Measurements from ENCODE around the gene GBP3. TPM values are rescaled to one million over a fixed set of nuclear protein-coding genes. Genes with fewer than 3 reads are reported as not detected.

The GBP3 gene
- total RNA-seq, 1 experiment from 2014 or later = 1.2 TPM

- Histone ChIP-seq H3K4me3 (replicated peaks in 1 of 2; ENCODE audit: low read depth in 1 of 2, low read length in 2 of 2) (no peak overlapping the region), H3K9me3 (ENCODE audit: control insufficient read depth in 1 of 2, insufficient read depth in 1 of 2, low read depth in 1 of 2, low read length in 2 of 2) (no peaks in the 10 kb centered on the region), H3K27me3 (ENCODE audit: insufficient read depth, low read length) (no peaks in the 10 kb centered on the region), H4K20me1 (ENCODE audit: insufficient read depth) (no peaks in the 10 kb centered on the region), H3K4me2 (ENCODE audit: low read length) (no peak overlapping the region), H3K9me2 (ENCODE audit: insufficient read depth) (no peaks in the 10 kb centered on the region), H3K4me1 (ENCODE audit: control insufficient read depth in 1 of 2, insufficient read depth in 2 of 2, low read length in 2 of 2) (no peaks in the 10 kb centered on the region), H3K36me3 (ENCODE audit: control insufficient read depth in 1 of 2, insufficient read depth in 2 of 2, low read length in 2 of 2) (peaks cover 27 to 32% of the 10 kb centered on the region in 2 experiments; a peak in 3 of 4 replicates), H3K27ac (ENCODE audit: low read depth, low read length) (no peak overlapping the region), H3K79me2 (ENCODE audit: insufficient read depth, low read length) (no peaks in the 10 kb centered on the region), H3K9ac (ENCODE audit: low read length) (no peak overlapping the region), H2AFZ (ENCODE audit: low read depth, low read length, poor library complexity, severe bottlenecking) (no peak overlapping the region)
- DNase-seq (ENCODE audit: low read depth, low spot score) (no peak), ATAC-seq (no peak)
- intact Hi-C loops (cut with micrococcal nuclease) = no loop called here
- ChIA-PET POLR2A (no interaction called here), CTCF (no interaction called here), RAD21 (ENCODE audit: low non-redundant PET in 1 of 2, low total read pairs in 2 of 2, uncharacterized antibody in 2 of 2, unreplicated experiment in 2 of 2) (no interaction called here)
- no TSS peak for BruUV-seq (replicated peaks)
- no peak for TF ChIP-seq ELF1 (IDR thresholded peaks at IDR 0.05; ENCODE audit: borderline replicate concordance, low read depth)
- no peak for TF ChIP-seq FOSL1 (IDR thresholded peaks at IDR 0.05; ENCODE audit: low read depth)
- no peak for TF ChIP-seq ATF3 (IDR thresholded peaks at IDR 0.05)
- no peak for TF ChIP-seq POLR2A (IDR thresholded peaks at IDR 0.05; ENCODE audit: borderline replicate concordance, extremely low read depth, insufficient read depth, insufficient read length)
- no peak for TF ChIP-seq CTCF (IDR thresholded peaks at IDR 0.05 in 2 of 3, conservative IDR thresholded peaks at IDR 0.05 in 1 of 3; ENCODE audit: borderline replicate concordance in 1 of 3, insufficient read depth in 1 of 3, low read depth in 2 of 3, low read length in 2 of 3)
- no peak for TF ChIP-seq CBX3 (IDR thresholded peaks at IDR 0.05; ENCODE audit: low read depth)
- TF ChIP-seq SP1 (IDR thresholded peaks at IDR 0.05; ENCODE audit: low read depth) = no peak
- TF ChIP-seq EZH2phosphoT487 (IDR thresholded peaks at IDR 0.05; ENCODE audit: borderline replicate concordance) = no peak
- TF ChIP-seq ZFX (IDR thresholded peaks at IDR 0.05) = no peak
Observed at GRCh38 chr1:88961647-88962275, 60.9 kb downstream of the GBP3 start.

All from HCT116 (cell line).